ENCODE measurements around the gene TMEM240.
"Not testable (repeated sequence)": the region's sequence is repeated elsewhere in the genome, so short reads cannot be mapped to it uniquely, and the experiment has no call there.

Gene TMEM240

GRCh38 chr1:1538334-1538733 is 2.1 kb downstream of the TMEM240 start:
- no peak overlapping the region for H3K4me3 Mint-ChIP-seq
- H3K27me3 Mint-ChIP-seq, result no peaks in the 10 kb centered on the region

DNA sequence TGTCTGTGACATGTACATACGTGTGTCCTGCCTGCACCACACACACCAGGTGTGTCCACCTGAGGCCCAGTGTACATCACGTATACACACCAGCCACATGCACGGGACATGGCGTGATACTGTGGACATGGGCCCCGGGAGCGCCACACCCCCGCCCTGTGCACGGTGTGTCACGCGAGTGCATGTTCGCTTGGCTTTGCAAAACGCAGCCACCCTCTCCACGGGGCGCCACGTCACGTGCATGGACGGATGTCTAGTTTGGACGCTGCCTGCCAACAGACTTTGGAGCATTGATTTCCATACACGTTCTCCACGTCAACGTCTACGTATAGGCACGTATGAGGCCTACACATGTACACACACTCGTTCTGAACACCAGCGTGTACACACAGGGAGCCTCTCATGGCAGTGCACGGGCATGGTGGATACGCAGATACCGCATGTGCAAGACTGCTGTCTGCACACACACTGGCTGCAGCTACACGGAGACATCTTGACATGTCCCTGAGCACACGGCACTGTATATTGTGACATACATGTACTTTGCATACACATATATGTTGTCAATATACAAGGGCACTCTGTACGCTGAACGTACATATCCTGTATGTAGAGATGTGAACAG is 2.7 kb downstream of the TMEM240 start:
- H3K4me3 Mint-ChIP-seq, result no peak overlapping the region
- no peaks in the 10 kb centered on the region for H3K27me3 Mint-ChIP-seq
- peaks cover 8% of the 10 kb centered on the region for H3K36me3 Mint-ChIP-seq (ENCODE audit: low read depth)
- H3K27ac Mint-ChIP-seq, result no peak overlapping the region
- H3K4me1 Mint-ChIP-seq (ENCODE audit: low read depth), result peaks cover 5% of the 10 kb centered on the region
- no peaks in the 10 kb centered on the region for H3K9me3 Mint-ChIP-seq

More at GRCh38 chr1:1538334-1538733, 2.1 kb downstream of the TMEM240 start:
- Mint-ChIP-seq H3K4me1 (ENCODE audit: low read depth) (peaks cover 5% of the 10 kb centered on the region), H3K9me3 (no peaks in the 10 kb centered on the region), H3K36me3 (ENCODE audit: low read depth) (peaks cover 8% of the 10 kb centered on the region), H3K27ac (no peak overlapping the region)

DNA sequence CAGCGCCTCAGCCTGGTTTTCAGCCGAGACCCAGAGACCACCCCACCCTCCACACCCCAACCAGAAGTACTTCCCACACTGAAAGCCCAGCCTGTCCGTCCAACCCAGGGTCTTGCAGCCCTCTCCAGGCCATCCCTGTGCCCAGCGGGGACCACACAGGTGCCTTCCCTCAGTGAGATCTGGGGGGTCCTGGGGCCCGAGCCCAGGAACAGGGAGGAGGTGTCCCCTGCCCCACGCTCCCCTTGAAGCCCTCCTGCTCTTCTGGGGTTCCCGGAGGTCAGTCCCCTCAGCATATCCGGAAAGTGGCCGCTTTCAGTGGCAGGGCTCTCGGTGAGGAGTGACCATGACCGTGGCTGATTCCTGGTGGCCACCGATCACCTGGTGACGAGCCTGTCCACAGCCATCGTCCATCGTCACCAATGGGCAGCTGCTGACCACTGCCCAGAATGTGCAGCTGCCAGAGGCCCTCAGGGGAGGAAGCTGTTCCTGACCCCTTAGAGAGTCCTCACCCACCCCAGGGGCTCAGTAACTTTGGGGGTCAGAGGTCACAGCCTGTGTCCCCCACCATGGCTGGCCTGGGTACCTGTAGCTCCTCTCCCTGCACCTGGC is 3.4 kb downstream of the TMEM240 start:
- H3K27ac Mint-ChIP-seq, result no peak overlapping the region
- H3K4me3 Mint-ChIP-seq, result no peak overlapping the region

GRCh38 chr1:1536019-1536937 is 4.1 kb downstream of the TMEM240 start:
- Mint-ChIP-seq H3K27me3 (no peaks in the 10 kb centered on the region), H3K36me3 (ENCODE audit: low read depth) (peaks cover 8% of the 10 kb centered on the region), H3K4me3 (no peak overlapping the region), H3K27ac (no peak overlapping the region), H3K9me3 (peaks cover 4% of the 10 kb centered on the region), H3K4me1 (ENCODE audit: low read depth) (no peaks in the 10 kb centered on the region)

More for the DNA sequence above, 3.4 kb downstream of the TMEM240 start:
- peaks cover under 1% of the 10 kb centered on the region for H3K9me3 Mint-ChIP-seq
- H3K36me3 Mint-ChIP-seq (ENCODE audit: low read depth), result peaks cover 10% of the 10 kb centered on the region
- H3K4me1 Mint-ChIP-seq (ENCODE audit: low read depth), result peaks cover 5% of the 10 kb centered on the region
- H3K27me3 Mint-ChIP-seq, result no peaks in the 10 kb centered on the region

GRCh38 chr1:1535201-1536018 is 5.0 kb downstream of the TMEM240 start:
- H3K27me3 Mint-ChIP-seq, result no peaks in the 10 kb centered on the region
- peaks cover 4% of the 10 kb centered on the region for H3K9me3 Mint-ChIP-seq
- H3K36me3 Mint-ChIP-seq (ENCODE audit: low read depth), result peaks cover 13% of the 10 kb centered on the region
- no peak overlapping the region for H3K27ac Mint-ChIP-seq
- no peaks in the 10 kb centered on the region for H3K4me1 Mint-ChIP-seq (ENCODE audit: low read depth)
- no peak overlapping the region for H3K4me3 Mint-ChIP-seq

GRCh38 chr1:1534401-1535154 is 5.8 kb downstream of the TMEM240 start:
- H3K36me3 Mint-ChIP-seq (ENCODE audit: low read depth), result peaks cover 21% of the 10 kb centered on the region
- no peak overlapping the region for H3K27ac Mint-ChIP-seq
- no peaks in the 10 kb centered on the region for H3K27me3 Mint-ChIP-seq
- no peak overlapping the region for H3K4me3 Mint-ChIP-seq
- peaks cover 4% of the 10 kb centered on the region for H3K9me3 Mint-ChIP-seq
- H3K4me1 Mint-ChIP-seq (ENCODE audit: low read depth), result no peaks in the 10 kb centered on the region

DNA sequence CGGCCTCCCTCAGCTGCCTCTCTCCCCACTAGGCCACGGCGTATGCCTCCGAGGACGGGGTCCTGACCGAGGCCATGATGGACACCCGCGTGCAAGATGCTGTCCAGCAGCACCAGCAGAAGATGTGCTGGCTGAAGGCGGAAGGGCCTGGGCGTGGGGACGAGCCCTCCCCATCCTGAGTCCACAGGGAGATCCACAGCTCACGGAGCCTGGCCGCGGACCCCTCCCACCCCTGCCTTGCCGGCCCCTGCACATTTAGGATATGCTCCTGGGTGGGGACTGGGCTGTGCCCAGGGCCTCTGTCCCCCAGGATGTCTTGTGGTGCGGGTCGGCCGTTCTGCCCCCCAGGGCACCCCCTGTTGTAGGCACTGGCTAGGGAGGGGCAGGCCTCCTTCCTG is 6.5 kb downstream of the TMEM240 start:
- H3K4me1 Mint-ChIP-seq (ENCODE audit: low read depth); H3K27me3 Mint-ChIP-seq; H3K4me3 Mint-ChIP-seq; H3K27ac Mint-ChIP-seq; H3K9me3 Mint-ChIP-seq: not testable (repeated sequence)
- H3K36me3 Mint-ChIP-seq (ENCODE audit: low read depth), result peaks cover 21% of the 10 kb centered on the region

DNA sequence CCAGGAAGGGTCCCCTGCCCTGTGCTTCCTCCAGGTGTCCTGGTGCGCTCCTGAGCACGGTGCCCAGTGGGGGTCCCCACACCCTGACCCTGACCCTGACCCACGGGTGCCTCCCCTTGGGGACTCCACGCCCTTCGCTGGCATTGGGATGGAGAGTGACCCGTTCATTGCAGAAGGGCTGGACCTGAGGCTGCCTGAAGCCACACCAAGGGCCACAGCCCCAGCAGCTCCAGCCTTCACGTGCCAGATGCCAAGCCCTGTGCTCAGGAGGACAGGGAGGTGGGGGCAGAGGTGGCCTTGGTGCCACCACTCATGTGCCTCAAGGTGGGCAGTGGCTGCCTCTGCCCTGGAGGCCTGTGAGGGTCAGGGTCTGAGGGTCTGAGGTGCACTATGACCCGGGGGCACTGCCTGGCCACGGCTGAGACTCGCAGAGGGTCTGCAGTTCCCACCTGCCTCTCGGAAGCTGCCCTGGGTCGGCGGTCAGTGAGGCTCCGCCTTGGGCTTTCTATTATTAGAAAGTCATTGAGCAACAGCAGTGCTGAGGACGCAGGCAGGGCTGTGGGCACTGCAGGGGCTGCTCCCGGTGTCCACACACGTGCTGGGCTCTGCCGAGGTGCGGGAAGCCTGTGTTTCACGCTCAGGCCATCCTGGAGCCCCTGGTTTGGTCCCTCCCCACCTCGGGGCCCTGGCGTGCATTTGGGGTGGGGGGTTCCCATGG is 7.1 kb downstream of the TMEM240 start:
- H3K4me1 Mint-ChIP-seq (ENCODE audit: low read depth); H3K4me3 Mint-ChIP-seq; H3K27ac Mint-ChIP-seq; H3K9me3 Mint-ChIP-seq; H3K27me3 Mint-ChIP-seq: not testable (repeated sequence)
- H3K36me3 Mint-ChIP-seq (ENCODE audit: low read depth), result peaks cover 21% of the 10 kb centered on the region

GRCh38 chr1:1531947-1532346 is 8.5 kb downstream of the TMEM240 start:
- Mint-ChIP-seq H3K4me1 (ENCODE audit: low read depth) (no peaks in the 10 kb centered on the region), H3K27me3 (no peaks in the 10 kb centered on the region), H3K9me3 (peaks cover 4% of the 10 kb centered on the region)

GRCh38 chr1:1529936-1530335 is 10.5 kb downstream of the TMEM240 start:
- H3K27ac Mint-ChIP-seq, result no peak overlapping the region
- H3K36me3 Mint-ChIP-seq (ENCODE audit: low read depth), result peaks cover 30% of the 10 kb centered on the region
- no peak overlapping the region for H3K4me3 Mint-ChIP-seq
- peaks cover 4% of the 10 kb centered on the region for H3K9me3 Mint-ChIP-seq
- H3K27me3 Mint-ChIP-seq, result no peaks in the 10 kb centered on the region
- no peaks in the 10 kb centered on the region for H3K4me1 Mint-ChIP-seq (ENCODE audit: low read depth)

More at GRCh38 chr1:1531947-1532346, 8.5 kb downstream of the TMEM240 start:
- Mint-ChIP-seq H3K27ac (no peak overlapping the region), H3K4me3 (no peak overlapping the region), H3K36me3 (ENCODE audit: low read depth) (peaks cover 30% of the 10 kb centered on the region)

- no peak overlapping the region for H3K27ac Mint-ChIP-seq
- peaks cover 4% of the 10 kb centered on the region for H3K9me3 Mint-ChIP-seq
- peaks cover 30% of the 10 kb centered on the region for H3K36me3 Mint-ChIP-seq (ENCODE audit: low read depth)
- no peaks in the 10 kb centered on the region for H3K4me1 Mint-ChIP-seq (ENCODE audit: low read depth)
- no peaks in the 10 kb centered on the region for H3K27me3 Mint-ChIP-seq
- no peak overlapping the region for H3K4me3 Mint-ChIP-seq
These were observed 11.1 kb downstream of the TMEM240 start for GRCh38 chr1:1529321-1529720.

GRCh38 chr1:1528301-1529267 is 11.8 kb downstream of the TMEM240 start:
- H3K27me3 Mint-ChIP-seq, result no peaks in the 10 kb centered on the region
- no peak overlapping the region for H3K4me3 Mint-ChIP-seq
- H3K4me1 Mint-ChIP-seq (ENCODE audit: low read depth), result no peaks in the 10 kb centered on the region
- H3K36me3 Mint-ChIP-seq (ENCODE audit: low read depth), result peaks cover 30% of the 10 kb centered on the region
- no peak overlapping the region for H3K27ac Mint-ChIP-seq
- H3K9me3 Mint-ChIP-seq, result peaks cover 4% of the 10 kb centered on the region

All from stimulated activated naive CD8-positive, alpha-beta T cell treated with anti-CD3 and anti-CD28 coated beads, Interleukin-15, Interleukin-2, amounts not matched to agents 100 ng/mL and 50 ng/mL, for 24 hours (primary cell).